Umbilical cord (tissue), 2 donors: ENCODE measurements around the gene TSACC. TPM values are rescaled to one million over a fixed set of nuclear protein-coding genes. Genes with fewer than 3 reads are reported as not detected.

ENCODE experiments used
- DNase-seq: peaks from one replicate; pipeline ENCODE4 v3.0.0-alpha.2; 2015; ENCODE audit warnings: low spot score
- total RNA-seq: library from RNA; depleted of rRNA; stranded (reverse); fragments of >200 nt; gene quantifications from one replicate; pipeline ENCODE4 v1.2.3, GENCODE V29; 2014; ENCODE audit warnings: low replicate concordance; ENCODE audit not compliant: insufficient read depth

TSACC gene
- total RNA-seq, 1 donor from 2014 or later, result not detected

DNA sequence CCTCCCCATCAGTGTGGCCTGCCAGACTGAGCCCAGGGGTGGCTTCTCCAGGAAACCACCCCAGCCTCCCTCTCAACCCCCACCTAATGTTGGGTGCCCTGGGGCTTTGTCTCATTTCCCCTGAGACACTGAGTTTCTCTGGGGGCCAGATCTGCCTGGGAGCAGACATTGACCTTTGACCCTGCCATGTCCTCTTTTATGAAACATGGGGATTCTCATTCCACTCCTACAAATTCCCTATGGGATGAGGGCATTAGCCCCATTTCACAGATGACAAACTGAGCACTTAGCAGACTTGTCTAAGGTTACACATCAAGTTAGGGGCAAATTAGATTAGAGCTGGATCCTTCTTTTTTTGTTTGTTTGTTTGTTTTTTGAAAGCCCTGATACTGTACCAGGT is 54.8 kb downstream of the TSACC start:
- DNase-seq, result no peak

DNA sequence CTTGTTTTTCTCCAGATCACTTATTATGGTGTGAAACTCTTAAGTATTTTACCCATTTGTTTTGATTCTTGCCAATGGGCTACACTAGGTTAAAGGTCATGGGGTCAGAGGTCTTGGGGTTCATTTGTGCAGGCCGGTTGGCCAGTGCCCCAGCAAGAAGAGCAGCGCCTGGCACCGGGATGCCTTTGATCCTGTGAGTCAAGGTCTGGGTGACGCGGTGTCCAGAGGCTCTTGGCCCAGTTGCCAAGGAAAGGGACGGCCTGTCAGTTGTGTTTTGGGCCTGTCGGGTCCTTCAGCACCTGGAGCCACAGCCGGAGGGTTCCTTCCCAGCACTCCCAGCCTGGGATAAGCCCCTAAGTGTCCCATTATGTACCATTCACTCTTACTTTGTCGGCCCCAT is 55.8 kb downstream of the TSACC start:
- no peak for DNase-seq

DNA sequence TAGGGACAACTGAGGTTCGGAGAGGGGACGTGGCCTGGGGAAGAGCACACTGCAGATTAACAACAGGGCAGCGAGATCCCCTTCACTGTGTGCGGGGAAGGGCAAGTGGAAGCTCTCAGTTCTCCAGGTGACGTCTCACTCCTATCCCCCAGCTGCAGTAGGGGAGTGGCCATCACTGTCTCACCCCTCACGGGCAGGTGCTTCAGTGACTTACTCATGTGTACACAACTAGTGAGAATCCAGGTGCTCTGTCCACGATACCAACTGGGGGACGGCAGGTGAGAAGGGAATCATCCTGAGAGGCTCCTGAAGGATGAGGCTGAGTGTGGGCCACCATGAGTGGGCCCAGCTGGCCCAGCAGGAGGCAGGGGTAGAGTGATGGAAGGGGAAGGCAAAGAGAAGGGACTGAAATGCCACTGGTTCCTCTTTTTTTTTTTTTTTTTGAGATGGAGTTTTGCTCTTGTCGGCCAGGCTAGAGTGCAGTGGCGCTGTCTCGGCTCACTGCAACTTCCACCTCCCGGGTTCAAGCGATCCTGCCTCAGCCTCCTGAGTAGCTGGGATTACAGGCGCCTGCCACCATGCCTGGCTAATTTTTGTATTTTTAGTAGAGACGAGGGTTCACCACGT is 56.6 kb downstream of the TSACC start:
- DNase-seq, result no peak

Other genes starting within 250 kb of the TSACC start
- gene LMNA, start 223.8 kb upstream of the TSACC start, total RNA-seq, result 422 TPM
- 11.8 TPM for gene SEMA4A, start 184.9 kb upstream of the TSACC start, total RNA-seq
- 3.9 TPM for gene SLC25A44, start 144.4 kb upstream of the TSACC start, total RNA-seq
- 19.3 TPM for gene PMF1, start 125.5 kb upstream of the TSACC start, total RNA-seq
- not detected for gene BGLAP, start 96.3 kb upstream of the TSACC start, total RNA-seq
- not detected for gene PAQR6, start 90.5 kb upstream of the TSACC start, total RNA-seq
- 43.3 TPM for gene SMG5, start 55.7 kb upstream of the TSACC start, total RNA-seq
- 3.4 TPM for gene TMEM79, start 54.2 kb upstream of the TSACC start, total RNA-seq
- 20.7 TPM for gene GLMP, start 42.8 kb upstream of the TSACC start, total RNA-seq
- gene VHLL, start 39.2 kb upstream of the TSACC start, total RNA-seq, result 6.0 TPM
- 240 TPM for gene CCT3, start 234 bp upstream of the TSACC start, total RNA-seq
- gene RHBG, start 30.7 kb downstream of the TSACC start, total RNA-seq, result not detected
- 5.5 TPM for gene MEF2D, start 162.2 kb downstream of the TSACC start, total RNA-seq
- 4.6 TPM for gene IQGAP3, start 234.0 kb downstream of the TSACC start, total RNA-seq
- 3.1 TPM for gene TTC24, start 241.2 kb downstream of the TSACC start, total RNA-seq